T-helper 1 cell treated with Interleukin-12 subunit alpha and Interleukin-12 subunit beta and Interleukin-4 antibody, amounts not matched to agents 30 ng/mL and 1 ng/mL, for 36 hours (primary cell): Measurements from ENCODE around the gene TK1. TPM values are rescaled to one million over a fixed set of nuclear protein-coding genes. Genes with fewer than 3 reads are reported as not detected.

Source experiments
- intact Hi-C: fragments of 100-400 bp; cut with micrococcal nuclease; formaldehyde crosslinking; loops from one replicate; pipeline ENCODE4 v1.15.1; 2024
- total RNA-seq: library from RNA; stranded (reverse); gene quantifications from 2 replicates; pipeline ENCODE4 v1.2.3, GENCODE V29; 2022

TK1 gene
- total RNA-seq, 1 donor from 2014 or later = 52.5 TPM

DNA sequence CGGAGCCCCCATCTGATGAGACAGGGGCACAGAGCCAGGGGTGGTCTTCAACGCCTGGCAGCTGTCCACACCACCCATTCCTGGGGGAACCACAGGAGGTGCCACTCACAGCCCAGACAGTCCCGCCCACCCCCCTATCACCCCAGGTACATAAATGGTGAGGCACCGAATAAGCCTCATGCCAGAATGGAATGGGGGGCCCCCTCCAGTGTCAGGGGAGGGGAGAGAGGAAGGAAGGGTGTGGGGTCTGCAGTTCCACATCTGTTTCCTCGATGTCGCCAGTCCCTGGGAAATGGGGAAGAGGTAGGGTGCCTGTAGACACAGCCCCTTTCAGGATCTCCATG is 60.0 kb downstream of the TK1 start:
- intact Hi-C loops = loop anchor here (5.0 kb wide), 2 partner anchors 170 to 675 kb away; partner anchors contain the start of gene TNRC6C

DNA sequence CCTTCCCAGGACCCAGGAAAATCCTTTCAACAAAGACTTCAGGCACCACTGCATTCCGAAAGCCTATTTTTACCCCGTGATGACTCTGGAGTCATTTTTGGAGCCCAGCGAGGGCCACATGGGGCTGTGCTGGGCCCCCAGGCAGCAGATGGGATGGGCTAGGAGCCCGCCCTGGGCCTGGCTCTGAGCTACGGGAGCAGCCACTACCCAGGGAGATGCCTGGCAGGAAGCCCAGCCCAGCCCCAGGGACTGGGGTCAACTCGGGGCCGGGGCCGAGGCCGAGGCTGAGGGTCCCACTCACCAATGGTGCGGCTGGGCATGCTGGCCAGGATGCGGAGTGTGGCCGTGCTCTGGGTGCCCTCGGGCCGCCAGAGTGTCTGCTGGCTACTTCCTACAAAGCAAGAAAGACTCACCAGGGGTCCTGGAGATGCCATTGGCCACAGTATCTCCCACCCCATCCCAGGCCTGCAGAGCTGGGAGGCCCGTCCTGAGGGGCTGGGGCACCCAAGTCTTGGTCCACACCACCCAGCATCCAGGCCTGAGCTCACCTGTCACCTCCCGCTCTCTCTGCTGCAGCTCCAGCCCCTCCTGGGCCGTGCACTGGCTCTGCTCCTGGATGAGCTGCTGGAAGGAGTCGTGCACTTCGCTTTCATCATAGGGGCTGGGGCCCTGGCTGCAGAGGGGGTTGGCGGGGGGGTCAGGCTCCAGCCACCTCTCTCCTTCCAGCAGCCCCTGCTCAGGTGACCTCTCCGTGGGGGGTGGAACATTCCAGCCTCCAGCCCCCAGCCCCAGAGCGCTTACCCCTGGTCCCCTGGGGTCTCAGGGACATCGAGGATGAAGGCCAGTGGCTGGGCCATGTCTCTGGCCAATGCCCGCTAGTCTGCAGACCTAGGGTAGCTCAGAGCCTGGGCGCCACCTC is 60.6 kb downstream of the TK1 start:
- intact Hi-C loops = loop anchor here (5.0 kb wide), 2 partner anchors 169 to 674 kb away; partner anchors contain the start of gene TNRC6C

DNA sequence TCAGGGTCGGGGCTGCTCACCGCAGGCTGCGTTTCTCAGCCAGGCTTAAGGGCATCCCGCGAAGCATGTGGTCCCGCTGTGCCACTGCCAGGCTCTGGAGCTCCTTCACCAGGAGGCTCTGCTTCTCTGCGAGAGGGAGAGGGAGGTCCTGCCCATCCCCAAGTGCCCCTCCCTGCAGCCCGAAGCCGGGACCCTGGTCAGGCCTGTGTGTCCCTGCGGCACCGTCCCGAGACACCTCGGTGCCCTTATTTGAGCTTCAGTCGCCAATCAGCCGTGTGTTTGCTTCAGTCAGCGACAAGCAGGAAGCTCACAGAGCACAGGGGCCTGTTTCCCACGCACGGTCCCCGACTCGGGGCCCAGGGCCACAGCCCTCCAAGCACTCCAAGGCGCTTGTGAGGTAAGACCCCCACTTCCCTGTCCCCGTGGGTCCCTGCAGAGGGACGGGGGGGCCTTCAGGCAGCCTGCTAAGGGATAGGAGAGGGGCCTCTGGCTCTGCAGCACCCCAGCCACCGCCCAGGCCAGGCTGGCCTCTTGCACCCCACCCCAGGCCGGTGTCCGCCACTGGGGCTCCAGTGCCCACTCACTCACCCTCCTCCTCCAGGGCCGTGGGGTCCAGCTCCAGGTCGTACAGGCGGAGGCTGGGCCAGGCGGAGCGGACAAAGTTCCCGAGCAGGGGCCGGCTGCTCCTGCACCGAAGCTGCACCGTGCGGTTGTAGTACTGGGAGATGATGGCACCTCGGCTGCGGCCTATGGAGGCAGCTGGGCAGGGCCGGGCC is 61.5 kb downstream of the TK1 start:
- intact Hi-C loops = loop anchor here (5.0 kb wide), 2 partner anchors 168 to 673 kb away; partner anchors contain the start of gene TNRC6C

DNA sequence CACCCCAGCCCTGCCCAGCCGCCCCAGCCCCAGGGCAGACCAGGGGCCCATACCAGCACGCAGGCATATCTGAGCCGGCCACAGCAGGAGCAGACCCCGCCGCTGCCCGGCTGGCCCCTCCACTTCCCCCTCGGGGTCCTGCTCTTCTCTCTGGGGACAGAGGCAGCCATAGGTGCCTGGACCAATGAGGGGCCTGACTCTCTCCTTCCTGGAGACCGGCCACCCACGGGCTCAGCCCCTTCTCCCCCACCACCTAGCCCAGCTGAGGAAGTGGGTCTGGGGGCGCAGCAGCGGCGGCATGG is 62.1 kb downstream of the TK1 start:
- intact Hi-C loops = loop anchor here (5.0 kb wide), 2 partner anchors 167 to 672 kb away; partner anchors contain the start of gene TNRC6C

Other genes starting within 250 kb of the TK1 start
- gene TNRC6C, start 228.3 kb downstream of the TK1 start, total RNA-seq = 31.1 and 36.5 TPM in 2 replicates
- 580 and 586 TPM in 2 replicates for gene TMC6, start 58.3 kb downstream of the TK1 start, total RNA-seq
- gene TMC8, start 56.3 kb downstream of the TK1 start, total RNA-seq = 411 and 412 TPM in 2 replicates
- not detected in 2 replicates for gene C17orf99, start 40.7 kb downstream of the TK1 start, total RNA-seq
- 110 and 112 TPM in 2 replicates for gene SYNGR2, start 18.5 kb downstream of the TK1 start, total RNA-seq
- 15.7 and 17.4 TPM in 2 replicates for gene AFMID, start 310 bp upstream of the TK1 start, total RNA-seq
- gene BIRC5, start 27.2 kb upstream of the TK1 start, total RNA-seq = 53.3 and 53.4 TPM in 2 replicates
- gene TMEM235, start 44.6 kb upstream of the TK1 start, total RNA-seq = not detected in 2 replicates
- gene SOCS3, start 173.0 kb upstream of the TK1 start, total RNA-seq = 198 and 201 TPM in 2 replicates
- 99.2 and 99.8 TPM in 2 replicates for gene PGS1, start 191.6 kb upstream of the TK1 start, total RNA-seq